ENCODE data around the gene STX16.

GRCh38 chr20:58657262-58657661 is 6.2 kb downstream of the STX16 start:
- TF ChIP-seq, protein P1, sequence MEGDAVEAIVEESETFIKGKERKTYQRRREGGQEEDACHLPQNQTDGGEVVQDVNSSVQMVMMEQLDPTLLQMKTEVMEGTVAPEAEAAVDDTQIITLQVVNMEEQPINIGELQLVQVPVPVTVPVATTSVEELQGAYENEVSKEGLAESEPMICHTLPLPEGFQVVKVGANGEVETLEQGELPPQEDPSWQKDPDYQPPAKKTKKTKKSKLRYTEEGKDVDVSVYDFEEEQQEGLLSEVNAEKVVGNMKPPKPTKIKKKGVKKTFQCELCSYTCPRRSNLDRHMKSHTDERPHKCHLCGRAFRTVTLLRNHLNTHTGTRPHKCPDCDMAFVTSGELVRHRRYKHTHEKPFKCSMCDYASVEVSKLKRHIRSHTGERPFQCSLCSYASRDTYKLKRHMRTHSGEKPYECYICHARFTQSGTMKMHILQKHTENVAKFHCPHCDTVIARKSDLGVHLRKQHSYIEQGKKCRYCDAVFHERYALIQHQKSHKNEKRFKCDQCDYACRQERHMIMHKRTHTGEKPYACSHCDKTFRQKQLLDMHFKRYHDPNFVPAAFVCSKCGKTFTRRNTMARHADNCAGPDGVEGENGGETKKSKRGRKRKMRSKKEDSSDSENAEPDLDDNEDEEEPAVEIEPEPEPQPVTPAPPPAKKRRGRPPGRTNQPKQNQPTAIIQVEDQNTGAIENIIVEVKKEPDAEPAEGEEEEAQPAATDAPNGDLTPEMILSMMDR (IDR thresholded peaks at IDR 0.05; ENCODE audit: low read length), result no peak
- no peak for TF ChIP-seq EZH2 (IDR thresholded peaks at IDR 0.05; ENCODE audit: borderline replicate concordance, low read length)
